Hepatocyte (in vitro differentiated cells): ENCODE results near the gene RPS6KA2. TPM values are rescaled to one million over a fixed set of nuclear protein-coding genes. Genes with fewer than 3 reads are reported as not detected.
"Not testable (repeated sequence)": the region's sequence is repeated elsewhere in the genome, so short reads cannot be mapped to it uniquely, and the experiment has no call there.

Experiments used
- DNase-seq: peaks from one replicate; pipeline ENCODE4 v3.0.0-alpha.2; 2016; ENCODE audit warnings: low spot score
- H2AFZ ChIP-seq: fragments of 200-600 bp; sonication (generic); 2 replicates; pipeline ENCODE4 v1.6.0; 2016; ENCODE audit warnings: antibody characterized with exemption, mild to moderate bottlenecking
- H3K27ac ChIP-seq: fragments of 200-600 bp; sonication (generic); 2 replicates; pipeline ENCODE4 v1.5.1; 2016; ENCODE audit warnings: mild to moderate bottlenecking
- H3K27me3 ChIP-seq: fragments of 200-600 bp; sonication (generic); 2 replicates; pipeline ENCODE4 v1.6.1; 2016
- H3K36me3 ChIP-seq: fragments of 200-600 bp; sonication (generic); replicated peaks from 2 replicates; pipeline ENCODE4 v1.5.1; 2016; ENCODE audit warnings: low read depth; ENCODE audit not compliant: insufficient read depth
- H3K4me1 ChIP-seq: fragments of 200-600 bp; sonication (generic); 2 replicates; pipeline ENCODE4 v1.5.1; 2016; ENCODE audit warnings: mild to moderate bottlenecking, moderate library complexity; ENCODE audit not compliant: insufficient read depth
- H3K4me2 ChIP-seq: fragments of 200-600 bp; sonication (generic); 2 replicates; pipeline ENCODE4 v1.6.0; 2016
- H3K4me3 ChIP-seq: fragments of 200-600 bp; sonication (generic); 2 replicates; pipeline ENCODE4 v1.5.1; 2016; ENCODE audit warnings: mild to moderate bottlenecking
- H3K79me2 ChIP-seq: fragments of 200-600 bp; sonication (generic); 2 replicates; pipeline ENCODE4 v1.6.0; 2017; ENCODE audit warnings: mild to moderate bottlenecking
- H3K9me2 ChIP-seq: fragments of 200-600 bp; sonication (generic); replicated peaks from 2 replicates; pipeline ENCODE4 v1.6.0; 2017; ENCODE audit warnings: mild to moderate bottlenecking; ENCODE audit not compliant: insufficient read depth
- H3K9me3 ChIP-seq: fragments of 200-600 bp; sonication (generic); 2 replicates; pipeline ENCODE4 v1.5.1; 2016; ENCODE audit warnings: low read depth, mild to moderate bottlenecking
- H4K20me1 ChIP-seq: fragments of 200-600 bp; sonication (generic); 2 replicates; pipeline ENCODE4 v1.6.0; 2016; ENCODE audit warnings: mild to moderate bottlenecking; ENCODE audit not compliant: insufficient read depth, poor library complexity, severe bottlenecking
- CTCF ChIP-seq: fragments of 200-600 bp; sonication (generic); IDR thresholded peaks from 2 replicates; pipeline ENCODE4 v1.5.1; 2016; ENCODE audit warnings: antibody characterized with exemption, mild to moderate bottlenecking; ENCODE audit not compliant: poor library complexity
- EZH2 ChIP-seq: fragments of 200-600 bp; sonication (generic); IDR thresholded peaks from 2 replicates; pipeline ENCODE4 v1.6.1; 2016; ENCODE audit warnings: antibody characterized with exemption, mild to moderate bottlenecking, borderline replicate concordance
- EZH2phosphoT487 ChIP-seq: fragments of 200-600 bp; sonication (generic); IDR thresholded peaks from one replicate; pipeline ENCODE4 v1.6.1; 2018; ENCODE audit warnings: antibody characterized with exemption, mild to moderate bottlenecking, low read depth, moderate library complexity; ENCODE audit not compliant: unreplicated experiment, severe bottlenecking
- WGBS: methylation state at CpG from one replicate; pipeline ENCODE4 v1.1.6; 2016; ENCODE audit warnings: low lambda C conversion rate; ENCODE audit errors: missing lambda C conversion rate; 5-methylcytosine and 5-hydroxymethylcytosine counted together
- polyA plus RNA-seq: library from polyadenylated mRNA; unstranded; fragments of >200 nt; fragmentation: Nextera tagmentation; extraction: Ambion mirVana; gene quantifications from 2 replicates; pipeline ENCODE4 v1.2.1, GENCODE V29; 2016
- total RNA-seq: library from RNA; depleted of rRNA; stranded (reverse); fragments of >200 nt; gene quantifications from 2 replicates; pipeline ENCODE4 v1.2.3, GENCODE V29; 2014

The RPS6KA2 gene
- total and polyA plus RNA-seq, 2 experiments from 2014 or later, result 27.7 to 29.2 TPM

GRCh38 chr6:166636934-166637333 is 9.9 kb upstream of the RPS6KA2 start:
- H3K79me2 ChIP-seq, result no peaks in the 10 kb centered on the region
- no peak for TF ChIP-seq EZH2
- no peak for TF ChIP-seq EZH2phosphoT487

GRCh38 chr6:166636191-166636933 is 9.3 kb upstream of the RPS6KA2 start:
- no peak overlapping the region for H3K27ac ChIP-seq
- no peaks in the 10 kb centered on the region for H4K20me1 ChIP-seq
- H3K36me3 ChIP-seq, result no peaks in the 10 kb centered on the region
- no peak for TF ChIP-seq EZH2phosphoT487
- no peak for TF ChIP-seq CTCF
- TF ChIP-seq EZH2, result no peak
- H2AFZ ChIP-seq, result no peak overlapping the region
- no peak for DNase-seq
- 78% methylated on average over 6 of the region's 6 CpGs for WGBS
- no peak overlapping the region for H3K4me2 ChIP-seq
- H3K9me3 ChIP-seq, result no peaks in the 10 kb centered on the region
- H3K79me2 ChIP-seq, result no peaks in the 10 kb centered on the region
- H3K4me3 ChIP-seq, result no peak overlapping the region
- no peaks in the 10 kb centered on the region for H3K9me2 ChIP-seq
- no peaks in the 10 kb centered on the region for H3K4me1 ChIP-seq
- no peaks in the 10 kb centered on the region for H3K27me3 ChIP-seq

More at GRCh38 chr6:166636934-166637333, 9.9 kb upstream of the RPS6KA2 start:
- Histone ChIP-seq H2AFZ (no peak overlapping the region), H4K20me1 (no peaks in the 10 kb centered on the region), H3K4me1 (no peaks in the 10 kb centered on the region), H3K36me3 (no peaks in the 10 kb centered on the region), H3K27ac (no peak overlapping the region), H3K4me3 (no peak overlapping the region), H3K4me2 (no peak overlapping the region), H3K9me2 (no peaks in the 10 kb centered on the region), H3K27me3 (no peaks in the 10 kb centered on the region), H3K9me3 (no peaks in the 10 kb centered on the region)
- no peak for DNase-seq
- WGBS, result 88% methylated on average over 10 of the region's 10 CpGs

GRCh38 chr6:166635013-166635970 is 8.2 kb upstream of the RPS6KA2 start:
- Histone ChIP-seq H3K27ac (no peak overlapping the region), H3K4me3 (no peak overlapping the region), H3K79me2 (no peaks in the 10 kb centered on the region), H3K36me3 (no peaks in the 10 kb centered on the region), H3K4me1 (no peaks in the 10 kb centered on the region), H3K27me3 (peaks cover under 1% of the 10 kb centered on the region), H3K9me2 (no peaks in the 10 kb centered on the region), H3K4me2 (no peak overlapping the region), H3K9me3 (no peaks in the 10 kb centered on the region), H4K20me1 (no peaks in the 10 kb centered on the region), H2AFZ (no peak overlapping the region)
- WGBS, result 92% methylated on average over 20 of the region's 20 CpGs
- DNase-seq, result no peak
- TF ChIP-seq CTCF (no peak), EZH2 (no peak), EZH2phosphoT487 (no peak)

GRCh38 chr6:166634581-166634980 is 7.5 kb upstream of the RPS6KA2 start:
- not testable (repeated sequence) for H3K4me3 ChIP-seq, H3K9me2 ChIP-seq, H4K20me1 ChIP-seq, H3K4me2 ChIP-seq, H3K36me3 ChIP-seq, H3K4me1 ChIP-seq, H3K9me3 ChIP-seq, H3K79me2 ChIP-seq, H3K27ac ChIP-seq, H2AFZ ChIP-seq, H3K27me3 ChIP-seq, DNase-seq
- WGBS, result 89% methylated on average over 4 of the region's 4 CpGs
